NCI-H187 (cell line): ENCODE data around the gene EVL.

Experiments
- DNase-seq, 2 experiments: peaks; one replicate each; lab custom pipeline; 2025; lab: John Stamatoyannopoulos, UW

The EVL gene

DNA sequence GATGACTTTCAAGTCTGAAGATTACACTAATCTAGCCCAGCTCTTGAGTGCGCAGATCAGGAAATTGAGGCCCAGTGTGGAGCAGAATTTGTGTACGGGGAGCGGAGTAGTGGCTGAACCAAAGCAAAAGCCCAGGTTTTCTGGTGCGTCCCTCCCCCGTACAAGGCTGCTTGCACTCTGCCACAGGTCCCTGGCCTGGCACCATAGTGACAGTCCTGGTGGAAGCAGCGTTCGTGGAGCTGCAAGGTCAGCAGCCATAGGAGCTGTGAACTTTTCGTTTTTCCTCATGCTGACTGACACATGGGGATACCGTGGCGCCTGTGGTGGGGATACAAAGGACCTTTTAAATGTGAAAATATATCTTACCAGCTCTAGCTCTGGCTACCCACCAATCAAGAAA, 1.7 kb downstream of the EVL start:
- no peak for DNase-seq

DNA sequence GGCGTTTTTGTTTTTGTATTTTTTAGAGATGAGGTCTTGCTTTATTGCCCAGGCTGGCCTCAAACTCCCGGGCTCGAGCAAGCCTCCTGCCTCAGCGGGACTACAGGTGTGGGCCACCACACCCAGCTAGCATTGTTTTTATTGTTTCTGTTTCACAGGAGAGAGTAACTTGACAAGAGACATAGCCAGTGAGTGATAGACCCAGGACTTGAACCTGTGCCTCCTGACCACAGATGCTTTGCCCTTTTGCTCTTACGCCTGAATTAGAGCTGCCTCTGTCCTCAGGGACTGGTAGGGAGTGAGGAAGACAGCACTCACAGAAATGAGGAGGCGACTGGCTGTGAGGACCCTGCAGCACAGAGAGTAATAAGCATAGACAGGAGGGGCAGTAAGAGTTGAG, 2.3 kb downstream of the EVL start:
- DNase-seq: no peak

DNA sequence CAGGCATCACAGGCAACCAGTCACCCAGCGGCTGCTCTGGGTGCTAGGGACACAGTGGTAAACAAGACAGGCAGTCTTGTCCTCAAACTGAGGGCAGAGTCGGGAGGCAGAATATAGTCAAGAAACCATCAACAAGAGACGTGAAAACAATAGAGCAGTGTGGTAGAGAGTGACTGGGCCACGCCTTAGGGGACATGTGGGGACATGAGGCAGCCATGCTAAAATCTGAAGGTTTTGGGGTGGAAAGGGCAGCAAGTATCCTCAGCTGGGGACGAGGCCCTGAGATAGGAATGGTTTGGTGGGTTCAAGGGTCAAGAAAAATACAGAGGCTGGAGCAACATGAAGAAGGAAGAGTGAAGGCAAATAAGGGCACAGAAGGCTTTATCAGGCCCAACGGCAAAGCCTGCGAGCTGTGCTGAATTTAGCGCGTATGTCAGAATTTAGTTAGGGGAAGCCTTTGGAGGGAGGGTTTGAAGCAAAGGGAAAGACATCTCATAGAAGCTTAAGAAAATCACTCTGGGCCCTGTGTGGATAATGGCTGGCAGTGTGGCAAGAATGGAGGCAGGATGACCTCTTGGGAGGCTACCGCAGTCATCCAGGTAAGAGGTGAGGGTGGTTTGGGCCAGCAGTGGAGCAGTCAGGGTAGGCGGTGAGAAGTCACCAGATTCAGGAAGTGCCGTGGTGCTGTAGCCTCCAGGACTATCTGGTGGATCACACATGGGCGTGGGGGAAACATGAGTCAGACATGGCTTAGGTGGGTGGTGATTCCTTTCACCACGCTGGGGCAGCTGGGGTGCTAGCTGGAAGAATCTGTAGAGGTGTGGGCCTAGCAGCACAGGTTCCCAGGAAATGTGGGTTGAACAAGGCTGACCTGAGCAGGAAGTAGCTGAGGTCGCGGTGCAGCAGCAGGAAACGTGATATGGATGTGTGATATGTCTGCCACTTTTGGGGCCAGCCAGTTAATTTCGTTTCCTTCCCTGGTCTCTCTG, 3.0 kb downstream of the EVL start:
- DNase-seq: no peak

DNA sequence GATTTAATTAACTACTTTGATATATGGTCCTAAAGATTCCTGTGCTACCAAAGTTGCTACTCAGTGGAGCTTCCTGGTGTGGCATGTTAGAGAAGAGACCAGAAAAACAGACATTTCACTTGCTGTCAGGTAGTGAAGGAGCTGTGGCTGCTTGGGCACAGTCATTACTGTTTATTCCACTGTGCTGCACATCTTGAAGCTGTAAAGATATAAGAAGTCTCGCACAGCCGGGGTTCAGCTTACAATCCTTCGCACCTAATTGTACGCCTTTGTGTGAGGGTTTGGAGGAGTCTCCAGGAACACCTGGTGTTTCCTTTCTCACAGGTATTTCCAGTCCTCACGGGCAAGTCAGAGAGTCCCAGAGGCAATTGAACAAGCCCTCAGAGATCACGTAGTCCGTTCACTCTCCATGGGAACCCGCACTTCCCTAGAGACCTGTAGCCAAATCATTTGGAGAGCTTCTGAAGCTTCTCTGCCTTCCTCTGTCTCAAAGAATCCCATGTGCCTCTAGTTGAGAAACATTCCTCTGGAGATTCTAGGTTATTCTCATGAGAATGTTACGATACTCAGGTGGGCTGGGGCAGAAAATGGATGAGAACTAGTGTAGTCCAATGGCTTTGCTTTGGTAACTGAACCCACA, 4.1 kb downstream of the EVL start:
- DNase-seq: peak; percentile 12 to 45

DNA sequence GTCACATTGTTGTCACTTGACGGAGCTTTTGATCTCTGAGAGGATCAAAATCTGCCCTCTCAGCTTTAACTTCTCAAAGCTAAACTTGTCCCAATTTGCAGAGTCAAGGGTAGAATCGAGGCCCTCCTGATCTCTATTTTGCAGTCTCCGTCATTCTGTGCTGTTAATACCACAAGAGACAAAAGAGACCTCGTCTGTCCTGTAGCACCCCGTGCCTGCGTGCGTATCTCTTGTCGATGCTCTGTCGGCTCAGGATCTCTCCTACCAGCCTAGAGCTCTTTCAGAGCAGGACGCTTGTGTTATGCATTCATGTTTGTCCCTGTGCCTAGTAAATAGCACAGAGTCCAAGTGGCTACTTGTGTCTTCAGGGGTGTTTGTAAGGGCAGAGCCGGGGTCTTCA, 5.1 kb downstream of the EVL start:
- DNase-seq: no peak

DNA sequence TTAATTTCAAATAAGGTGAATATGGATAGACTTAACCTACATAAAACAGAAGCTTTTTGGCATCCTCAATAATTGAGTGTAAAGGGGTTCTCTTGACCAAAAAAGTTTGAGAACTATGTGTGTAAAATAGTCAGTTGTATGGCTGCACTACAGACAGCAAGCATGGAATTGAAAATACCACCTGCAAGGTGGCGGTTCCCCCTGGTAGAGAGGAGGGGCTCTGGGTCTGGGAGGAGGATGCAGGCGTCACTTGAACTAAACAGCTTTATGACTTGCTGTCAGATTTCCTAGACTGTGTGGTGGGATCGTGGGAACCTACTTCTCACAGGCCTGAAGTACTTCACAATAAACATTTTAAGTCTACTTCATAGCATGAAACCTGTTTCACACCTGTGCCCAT, 6.3 kb downstream of the EVL start:
- DNase-seq: no peak

DNA sequence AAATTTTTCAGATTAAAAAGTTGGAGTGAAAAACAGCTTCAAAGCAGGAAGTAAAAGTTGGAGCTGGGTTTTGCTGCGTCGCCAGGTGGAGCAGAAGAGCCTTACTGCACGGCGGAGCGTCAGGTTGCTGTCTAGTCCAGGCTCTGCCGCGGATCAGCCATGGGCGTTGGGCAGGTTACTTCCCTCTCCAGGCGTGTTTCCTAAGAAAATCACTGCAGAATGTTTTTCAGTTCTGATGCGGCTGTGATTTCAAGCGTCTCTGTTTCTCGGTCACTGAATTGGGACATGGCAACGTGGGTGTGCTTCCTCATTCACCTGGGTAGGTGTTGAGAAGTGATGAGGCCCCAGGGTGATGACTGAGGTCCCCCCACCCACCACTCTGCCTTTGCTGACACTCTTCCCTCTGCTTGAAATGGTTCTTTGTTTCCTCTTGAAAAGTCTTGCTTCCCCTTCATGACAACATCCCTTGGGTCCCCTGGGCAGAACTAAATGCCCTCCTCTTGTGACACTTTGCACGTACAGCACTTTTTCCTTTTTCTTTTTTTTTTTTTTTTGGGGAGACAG, 7.6 kb downstream of the EVL start:
- DNase-seq: no peak

DNA sequence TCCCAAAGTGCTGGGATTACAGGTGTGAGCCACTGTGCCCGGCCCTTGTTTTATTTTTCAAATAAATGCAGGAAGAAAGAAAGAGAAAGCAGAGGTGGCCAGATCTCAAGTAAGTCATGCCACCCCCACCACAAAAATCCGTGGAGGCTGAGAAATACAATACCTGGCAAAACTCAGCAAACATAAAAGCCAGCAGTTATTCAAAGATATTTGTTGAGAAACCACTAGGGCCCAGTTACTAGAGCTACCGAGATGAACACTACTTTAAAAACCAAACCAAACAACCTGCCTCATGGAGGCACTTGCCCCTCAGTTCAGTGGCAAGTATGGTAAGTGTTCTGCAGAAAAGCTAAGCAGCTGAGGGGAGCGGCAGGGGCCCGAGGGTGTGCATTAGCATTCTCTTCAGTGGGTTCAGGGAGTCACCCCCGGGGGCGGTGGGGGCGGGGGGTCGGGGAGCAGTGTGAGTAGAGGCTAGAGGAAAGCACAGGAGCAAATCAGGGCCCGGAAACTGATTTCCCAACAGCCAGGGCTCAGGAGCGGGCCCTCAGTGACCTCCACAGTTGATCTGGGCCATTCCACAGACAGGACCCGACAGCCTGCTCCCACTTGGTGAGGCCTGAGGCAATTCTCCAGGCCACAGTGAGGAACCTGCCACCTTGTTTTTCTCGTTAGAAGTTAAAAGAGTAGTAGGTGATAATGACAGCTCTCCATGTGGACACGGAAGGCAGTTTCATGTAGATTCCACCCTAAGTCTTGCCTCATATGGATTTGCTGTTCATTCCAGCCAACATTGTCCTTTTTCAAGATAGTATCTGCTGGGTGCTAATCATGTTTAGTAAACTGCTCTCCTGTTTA, 8.6 kb downstream of the EVL start:
- no peak for DNase-seq

DNA sequence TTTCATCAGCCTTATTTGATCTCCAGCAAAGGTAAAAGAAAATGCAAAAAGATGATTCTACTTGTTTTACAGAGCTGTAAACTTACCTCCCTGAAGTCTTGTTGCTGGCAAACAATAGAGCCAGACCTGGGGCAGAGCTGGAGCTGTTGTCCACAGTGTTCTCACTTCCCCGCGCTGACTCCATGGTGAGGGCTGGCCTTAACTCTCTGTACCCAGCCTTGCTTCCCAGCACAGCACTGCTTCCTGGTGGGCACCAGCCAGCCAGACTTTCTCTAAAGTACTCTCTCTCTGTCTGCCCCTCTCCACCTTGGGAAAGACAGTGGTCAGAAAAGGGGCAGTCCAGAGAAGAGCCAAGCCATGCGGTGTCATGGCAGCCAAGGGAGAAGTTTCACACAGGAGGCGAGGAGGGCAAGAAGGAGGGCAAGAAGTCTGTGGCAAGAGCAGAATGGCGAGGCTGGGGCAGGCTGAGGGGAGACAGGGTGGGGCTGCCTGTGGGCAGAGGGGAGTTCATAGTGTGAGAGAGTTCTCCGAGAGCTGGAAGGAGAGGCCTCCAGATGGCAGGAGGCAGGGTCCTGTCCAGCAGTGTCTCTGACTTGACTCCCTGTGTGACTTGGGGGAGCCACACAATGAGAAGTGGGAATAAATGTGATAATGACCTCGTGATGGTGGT, 9.3 kb downstream of the EVL start:
- no peak for DNase-seq

DNA sequence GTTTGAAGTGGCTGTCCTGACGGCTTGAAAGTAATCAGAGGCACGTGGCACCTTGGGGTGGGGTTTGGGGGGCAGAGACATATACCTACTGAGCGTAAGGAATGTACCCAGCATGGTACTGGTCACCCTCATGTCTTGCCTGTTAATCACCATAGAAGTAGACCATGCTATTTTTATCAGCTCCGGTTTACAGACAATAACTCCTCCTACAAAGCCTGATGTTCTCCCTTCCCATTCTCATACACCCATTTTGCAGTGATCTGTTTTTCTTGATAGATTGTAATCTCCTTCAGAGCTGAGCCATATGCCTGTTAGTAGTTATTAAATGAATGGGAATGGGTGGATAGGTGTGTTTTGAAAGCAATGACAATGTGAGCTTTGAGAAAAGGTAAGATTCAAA, 10.5 kb downstream of the EVL start:
- DNase-seq: no peak

DNA sequence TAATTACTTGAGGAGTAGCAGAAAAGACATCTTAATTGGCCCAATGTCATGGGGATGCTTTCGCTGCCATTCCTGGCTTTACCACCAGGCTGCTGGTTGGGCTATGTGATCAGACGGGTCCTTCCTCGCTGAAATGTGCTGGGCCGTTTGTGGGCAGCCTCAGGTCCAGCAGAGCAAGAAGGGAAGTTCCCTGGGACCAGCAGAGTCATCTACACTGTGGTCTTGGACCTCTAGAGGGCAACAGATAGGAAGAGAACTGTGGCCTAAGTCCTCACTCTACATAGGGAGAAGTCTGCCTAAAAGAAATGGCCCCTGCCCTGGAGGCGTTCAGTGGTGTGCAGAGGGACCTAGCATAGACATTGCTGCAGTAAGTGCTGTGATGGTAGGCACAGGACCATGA, 10.9 kb downstream of the EVL start:
- DNase-seq: no peak

DNA sequence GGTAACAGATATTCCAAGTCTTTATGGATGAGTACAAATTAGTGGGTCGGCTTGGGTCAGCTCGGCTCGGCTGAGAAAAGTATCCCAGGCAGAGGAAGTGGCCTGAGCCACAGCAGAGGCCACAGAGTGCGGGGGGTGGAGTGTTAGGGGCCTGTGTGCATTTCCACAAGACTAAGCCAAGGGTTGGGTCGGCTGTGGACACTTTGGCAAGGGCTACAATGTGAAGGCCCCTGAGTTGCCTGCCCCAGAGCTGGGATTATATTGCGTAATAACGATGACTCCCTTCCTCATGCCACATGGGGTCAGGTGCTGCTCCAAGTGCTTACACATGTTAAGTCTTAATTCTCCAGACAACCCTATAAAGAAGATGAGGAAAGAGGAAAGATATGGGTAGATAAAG, 11.4 kb downstream of the EVL start:
- DNase-seq: no peak

DNA sequence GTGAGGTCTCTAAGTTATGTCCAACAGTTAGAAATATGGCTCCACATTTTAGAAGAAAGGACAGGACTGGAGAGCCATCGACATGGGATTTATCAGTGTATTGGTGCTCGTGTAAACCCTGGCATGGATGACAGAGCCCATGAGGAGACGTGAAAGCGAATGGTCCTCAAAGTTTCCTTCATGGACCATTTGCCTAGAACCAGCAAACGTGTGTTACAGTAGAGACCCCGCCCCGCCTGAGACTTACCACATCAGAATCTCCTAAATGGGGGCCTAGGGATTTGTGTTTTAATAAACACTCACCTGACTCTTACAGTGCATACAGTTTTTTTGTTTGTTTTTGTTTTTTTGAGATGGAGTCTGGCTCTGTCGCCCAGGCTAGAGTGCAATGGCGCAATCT, 12.2 kb downstream of the EVL start:
- DNase-seq: no peak

DNA sequence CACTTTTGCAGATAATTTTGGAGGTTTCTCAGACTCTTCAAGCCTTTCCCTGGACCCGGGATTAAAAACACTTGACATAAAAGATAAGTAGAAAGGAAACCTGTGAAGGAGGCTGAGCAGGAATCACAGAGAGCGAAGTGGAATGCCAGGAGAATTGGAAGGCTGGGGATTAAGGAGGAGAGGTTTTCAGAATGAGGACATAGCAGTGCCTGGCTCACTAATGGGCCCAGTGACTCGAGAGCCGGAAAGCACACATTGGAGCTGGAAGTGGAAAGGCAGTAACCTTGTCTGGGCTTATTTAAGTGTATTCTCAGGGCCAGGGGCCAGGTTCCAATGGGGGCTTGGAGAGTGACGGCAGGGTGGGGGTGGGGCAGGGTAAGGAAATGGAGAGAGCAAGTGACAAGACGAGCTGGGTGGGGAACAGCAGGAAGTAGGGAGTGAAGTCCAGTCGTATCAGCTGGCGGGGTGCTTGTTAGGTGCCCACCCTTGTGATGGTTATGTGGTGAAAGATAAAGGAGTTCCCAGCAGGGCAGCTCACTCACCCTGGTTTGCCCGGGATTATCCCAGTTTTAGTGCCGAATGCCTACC, 13.1 kb downstream of the EVL start:
- DNase-seq: no peak

DNA sequence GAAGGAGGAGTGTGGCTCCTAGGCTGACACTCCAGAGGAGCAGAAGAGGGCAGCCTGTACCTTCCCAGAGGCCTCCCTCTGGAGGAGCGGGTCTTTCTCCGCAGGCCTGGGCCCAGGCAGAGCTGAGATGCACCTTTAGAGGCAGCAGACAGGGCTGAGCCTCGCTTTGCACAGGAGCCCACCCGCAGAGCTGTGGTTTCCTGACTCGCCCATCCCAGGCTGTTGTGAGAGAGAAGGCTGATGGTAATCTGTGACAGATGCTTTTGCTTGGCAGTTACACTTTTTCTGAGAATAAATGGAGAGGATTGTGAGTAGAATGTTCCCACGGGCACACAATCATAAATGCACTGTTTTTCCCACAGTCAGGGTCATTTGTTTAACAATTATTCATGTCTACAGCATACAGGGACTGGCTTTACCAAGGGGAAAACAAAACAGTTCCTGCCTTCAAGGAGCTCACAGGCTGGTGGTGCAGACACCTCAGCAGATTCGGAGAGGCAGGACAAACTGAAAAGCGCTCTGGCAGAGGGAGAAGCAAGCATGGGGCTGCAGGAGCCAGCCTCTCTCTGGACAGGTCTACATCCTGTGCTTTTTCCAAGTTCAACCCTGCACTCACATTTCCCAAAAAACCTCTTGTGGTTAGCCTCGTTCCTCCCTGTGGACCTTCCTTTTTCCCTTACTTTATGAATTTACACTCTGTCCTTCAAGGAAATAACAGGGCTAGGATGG, 13.9 kb downstream of the EVL start:
- DNase-seq: peak; percentile 20 to 47

DNA sequence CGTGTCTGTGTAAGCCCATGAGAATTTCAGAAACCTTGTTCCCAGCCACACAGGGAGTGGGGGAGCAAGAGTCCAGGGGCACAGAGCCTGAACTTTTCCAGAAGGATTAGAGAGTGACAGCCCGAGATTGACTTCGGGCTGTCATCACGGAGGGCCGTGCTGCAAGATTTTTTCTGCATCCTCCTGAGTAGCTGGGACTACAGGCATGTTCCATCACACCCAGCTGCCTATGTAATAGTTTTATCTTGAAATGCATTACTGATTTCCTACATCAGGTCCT, 14.4 kb downstream of the EVL start:
- no peak for DNase-seq

DNA sequence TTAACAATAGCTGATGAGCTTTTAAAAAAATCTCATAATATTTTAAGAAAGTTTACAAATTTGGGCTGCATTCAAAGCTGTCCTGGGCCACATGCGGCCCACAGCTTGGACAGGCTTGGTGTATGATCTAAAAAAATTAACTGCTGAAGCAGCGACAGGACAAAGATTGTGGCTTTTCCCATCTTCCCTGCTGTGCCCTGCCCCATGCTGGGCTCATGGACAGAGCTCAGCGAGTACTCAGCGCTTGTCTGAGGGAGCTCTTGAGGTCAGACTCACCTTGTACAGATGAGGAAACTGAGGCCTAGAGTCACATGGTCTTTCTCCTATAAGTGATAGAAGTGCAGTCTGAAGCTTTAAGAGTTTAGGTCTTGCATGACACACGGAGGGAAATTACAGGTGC, 15.0 kb downstream of the EVL start:
- no peak for DNase-seq

DNA sequence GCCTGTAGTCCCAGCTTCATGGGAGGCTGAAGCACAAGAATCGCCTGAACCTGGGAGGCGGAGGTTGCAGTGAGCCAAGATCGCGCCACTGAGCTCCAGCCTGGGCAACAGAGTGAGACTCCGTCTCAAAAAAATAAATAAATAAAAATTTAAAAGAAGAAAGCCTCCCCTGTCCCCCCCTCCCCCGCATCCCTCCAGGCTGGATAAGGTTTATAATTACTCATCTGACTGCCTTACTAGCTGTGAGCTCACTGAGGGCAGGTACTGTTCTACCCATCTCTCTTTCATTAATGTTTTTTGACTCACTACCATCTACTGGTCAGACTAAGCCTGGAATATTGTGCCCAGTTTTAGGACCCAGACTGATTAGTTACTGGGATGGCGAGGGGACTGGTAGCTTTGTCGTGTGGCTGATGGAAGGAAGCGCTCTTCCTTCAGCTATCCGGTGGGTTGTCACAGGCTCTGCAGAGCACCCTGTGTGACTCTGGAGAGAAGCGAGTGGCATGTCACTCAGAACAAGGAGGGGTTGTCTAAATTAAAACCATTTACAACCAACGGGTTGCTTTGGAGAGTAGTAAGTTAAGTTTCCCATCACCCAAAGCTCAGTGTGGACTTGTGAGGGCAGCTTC, 16.9 kb downstream of the EVL start:
- no peak for DNase-seq

DNA sequence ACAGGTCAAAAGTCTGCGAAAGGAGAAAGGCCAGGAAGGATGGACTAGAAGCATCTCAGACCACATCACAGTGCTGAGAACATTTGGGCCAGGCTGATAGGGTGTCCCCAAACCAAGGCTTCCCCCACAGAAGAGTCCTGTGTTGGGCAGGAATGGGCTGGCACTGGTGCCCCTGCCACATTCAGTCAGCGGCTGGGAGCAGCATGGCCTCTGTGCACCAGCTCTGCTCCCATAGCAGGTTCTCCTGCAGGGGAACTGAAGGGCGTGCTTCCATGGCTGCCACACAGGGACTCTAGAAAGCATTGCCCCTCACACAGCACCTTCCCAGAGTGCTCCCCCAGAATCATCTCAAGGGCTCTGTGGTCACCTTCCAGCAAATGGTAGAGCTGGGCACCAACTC, 17.5 kb downstream of the EVL start:
- DNase-seq: no peak

DNA sequence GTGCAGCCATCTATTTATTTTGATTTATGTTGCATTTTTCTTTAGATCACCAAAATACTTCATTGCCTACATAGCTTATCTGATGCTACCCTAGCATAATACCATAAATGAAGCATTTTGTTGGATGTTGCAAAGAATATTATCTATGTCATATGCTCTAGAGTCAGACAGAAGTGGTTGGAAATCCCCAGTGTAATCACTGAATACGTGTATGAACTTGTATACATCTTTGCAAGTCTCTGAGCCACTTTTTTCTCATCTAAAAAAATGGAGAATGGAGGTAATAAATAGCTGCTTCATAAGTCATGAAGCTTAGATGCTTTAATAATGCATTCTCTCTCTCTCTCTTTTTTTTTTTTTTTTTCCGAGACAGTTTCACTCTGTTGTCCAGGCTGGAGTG, 18.5 kb downstream of the EVL start:
- DNase-seq: no peak
